K562 (cell line): Measurements from ENCODE around the gene PTBP3. TPM values are rescaled to one million over a fixed set of nuclear protein-coding genes. Genes with fewer than 3 reads are reported as not detected.

ENCODE experiments used
- ATAC-seq: fragments of 200-7000 bp; cut with Tn5 transposase; 3 replicates; pipeline ENCODE4 v1.9.1; 2020; ENCODE audit warnings: moderate library complexity
- BruUV-seq: library from RNA; stranded (reverse); fragments of 400-500 nt; replicated peaks from 2 replicates; lab custom pipeline; 2021; lab: Mats Ljungman, UMichigan
- CTCF ChIA-PET: fragments of 300-600 bp; formaldehyde crosslinking; extraction: SDS; loops from one replicate; lab custom pipeline; 2021; ENCODE audit warnings: low intra/inter-chr PET ratio; lab: Yijun Ruan, JAX
- POLR2A ChIA-PET: fragments of 300-600, 350-650 bp; sonication (Branson Sonifier 250); formaldehyde crosslinking; extraction: SDS; loops from one replicate; lab custom pipeline; 2021; ENCODE audit warnings: antibody characterized with exemption, inconsistent platforms; lab: Yijun Ruan, JAX
- DNase-seq, 4 experiments: peaks; one replicate each; pipeline versions ENCODE4 v3.0.0 to v3.0.0-alpha.2; 2011 to 2018; ENCODE audit warnings: low spot score in 3 of 4, mixed read lengths in 3 of 4; ENCODE audit errors: extremely low read depth in 1 of 4
- FAIRE-seq: peaks from 2 replicates; lab custom pipeline; 2011; peaks lifted over from hg19 to GRCh38; lab: Jason Lieb, UNC
- H2AFZ ChIP-seq: 2 replicates; pipeline ENCODE4 v1.6.0; 2011; ENCODE audit warnings: low read depth, low read length, control low read depth, inconsistent platforms
- H3K27ac ChIP-seq: fragments of 200-600 bp; 3 replicates; pipeline ENCODE4 v1.8.0; 2011; ENCODE audit warnings: low read depth, mild to moderate bottlenecking, control low read depth, inconsistent platforms, low read length, moderate library complexity, mixed read lengths; ENCODE audit errors: extremely low read depth
- H3K27me3 ChIP-seq, 2 experiments: fragments of 300-600 bp in 1 of 2; 2 replicates in 1 of 2; 3 replicates in 1 of 2; pipeline versions ENCODE4 v1.6.0 to v1.8.0; 2011; ENCODE audit warnings: inconsistent platforms in 2 of 2, low read length in 2 of 2, mild to moderate bottlenecking in 1 of 2, mixed read lengths in 1 of 2, moderate library complexity in 1 of 2; ENCODE audit not compliant: control insufficient read depth in 2 of 2, insufficient read depth in 2 of 2
- H3K36me3 ChIP-seq: fragments of 300-600 bp; 3 replicates; pipeline ENCODE4 v1.8.0; 2011; ENCODE audit warnings: mild to moderate bottlenecking, low read length, inconsistent platforms; ENCODE audit not compliant: control insufficient read depth, insufficient read depth
- H3K4me1 ChIP-seq, 2 experiments: fragments of 200-600 bp in 1 of 2; replicated peaks in 1 of 2; 2 replicates in 1 of 2; 3 replicates in 1 of 2; pipeline versions ENCODE4 v1.5.1 to v1.8.0; 2011; ENCODE audit warnings: inconsistent platforms in 2 of 2, low read length in 2 of 2, mild to moderate bottlenecking in 1 of 2, mixed read lengths in 1 of 2, moderate library complexity in 1 of 2; ENCODE audit not compliant: control insufficient read depth in 2 of 2, insufficient read depth in 2 of 2
- H3K4me2 ChIP-seq: 2 replicates; pipeline ENCODE4 v1.6.1; 2011; ENCODE audit warnings: low read length, control low read depth, inconsistent platforms, mixed read lengths; ENCODE audit not compliant: insufficient read depth
- H3K4me3 ChIP-seq: fragments of 200-600 bp; sonication (generic), shearing (Covaris generic); 2 replicates; pipeline ENCODE4 v1.5.1; 2016; ENCODE audit warnings: control low read depth, inconsistent platforms
- H3K79me2 ChIP-seq: fragments of 200-600 bp; 3 replicates; pipeline ENCODE4 v1.8.0; 2011; ENCODE audit warnings: low read length, inconsistent platforms; ENCODE audit not compliant: control insufficient read depth, insufficient read depth
- H3K9ac ChIP-seq, 2 experiments: 2 replicates each; pipeline versions ENCODE4 v1.6.0 to v1.6.1; 2011; ENCODE audit warnings: low read depth in 2 of 2, low read length in 2 of 2, control low read depth in 1 of 2, inconsistent platforms in 1 of 2, mild to moderate bottlenecking in 1 of 2, mixed read lengths in 1 of 2; ENCODE audit not compliant: insufficient read depth in 1 of 2
- H3K9me1 ChIP-seq: one replicate; pipeline ENCODE4 v1.6.0; 2011; ENCODE audit warnings: inconsistent platforms, mild to moderate bottlenecking, low read length, moderate library complexity; ENCODE audit not compliant: control insufficient read depth, insufficient read depth
- H3K9me3 ChIP-seq: replicated peaks from 2 replicates; pipeline ENCODE4 v1.5.1; 2011; ENCODE audit warnings: low read depth, low read length, inconsistent platforms; ENCODE audit not compliant: control insufficient read depth, insufficient read depth
- H4K20me1 ChIP-seq: replicated peaks from 2 replicates; pipeline ENCODE4 v1.6.1; 2011; ENCODE audit warnings: low read length, inconsistent platforms, mixed read lengths; ENCODE audit not compliant: control insufficient read depth, insufficient read depth
- FOXO4 ChIP-seq: fragments of 450-650 bp; formaldehyde crosslinking; IDR thresholded peaks from 2 replicates; pipeline ENCODE4 v1.4.0; 2020; ENCODE audit warnings: mild to moderate bottlenecking, moderate library complexity
- KDM1A ChIP-seq, 2 experiments: fragments of 450-650 bp; IDR thresholded peaks; 2 replicates each; pipeline ENCODE4 v1.6.1; 2016; ENCODE audit warnings: mild to moderate bottlenecking in 2 of 2
- KHSRP ChIP-seq: fragments of 450-650 bp; IDR thresholded peaks from 2 replicates; pipeline ENCODE4 v1.6.1; 2017
- LCOR ChIP-seq: sonication (generic); formaldehyde crosslinking; IDR thresholded peaks from 2 replicates; pipeline ENCODE4 v1.8.0; 2022; ENCODE audit warnings: mild to moderate bottlenecking, missing genetic modification reagents
- MCM2 ChIP-seq: fragments of 450-650 bp; IDR thresholded peaks from 2 replicates; pipeline ENCODE4 v1.6.1; 2017; ENCODE audit warnings: low read depth, mild to moderate bottlenecking
- MEIS2 ChIP-seq: fragments of 450-650 bp; IDR thresholded peaks from 2 replicates; pipeline ENCODE4 v1.6.1; 2014; ENCODE audit warnings: mild to moderate bottlenecking; ENCODE audit not compliant: partially characterized antibody
- PTTG1 ChIP-seq: fragments of 450-650 bp; IDR thresholded peaks from 2 replicates; pipeline ENCODE4 v1.6.1; 2016; ENCODE audit warnings: low read depth, mild to moderate bottlenecking, missing genetic modification characterization, missing compliant biosample characterization
- RHOXF2B ChIP-seq: fragments of 250-450 bp; sonication (Bioruptor Pico); conservative IDR thresholded peaks from 2 replicates; pipeline ENCODE4 v1.5.1; 2021
- SMARCA4 ChIP-seq: fragments of 450-650 bp; IDR thresholded peaks from 2 replicates; pipeline ENCODE4 v1.6.1; 2016
- ZFX ChIP-seq: sonication (generic); formaldehyde crosslinking; IDR thresholded peaks from 2 replicates; pipeline ENCODE4 v1.8.0; 2022; ENCODE audit warnings: mild to moderate bottlenecking, missing genetic modification reagents, moderate library complexity
- ZNF445 ChIP-seq: fragments of 250-450 bp; sonication (Bioruptor Pico); IDR thresholded peaks from 2 replicates; pipeline ENCODE4 v1.4.0; 2020; ENCODE audit warnings: low read depth, mild to moderate bottlenecking, moderate library complexity
- ZSCAN29 ChIP-seq: fragments of 450-650 bp; IDR thresholded peaks from 2 replicates; pipeline ENCODE4 v1.6.1; 2017
- WGBS: fragments of 100-300 bp; shearing (Covaris generic); methylation state at CpG from one replicate; pipeline ENCODE4 v1.1.6; 2016; ENCODE audit warnings: low coverage, mixed read lengths; ENCODE audit not compliant: insufficient coverage; ENCODE audit errors: missing lambda C conversion rate; 5-methylcytosine and 5-hydroxymethylcytosine counted together
- in situ Hi-C: fragments of 300-500 bp; cut with MboI; formaldehyde crosslinking; loops from 4 replicates; pipeline ENCODE4 v1.15.0; 2018; ENCODE audit warnings: inconsistent platforms, mixed read lengths
- intact Hi-C: fragments of 100-400 bp; cut with micrococcal nuclease; formaldehyde crosslinking; loops from 2 replicates; pipeline ENCODE4 v1.14.2; 2022
- polyA plus RNA-seq, 8 experiments: library from polyadenylated mRNA; depleted of rRNA in 4 of 8; stranded (reverse) in 5 of 8; unstranded in 3 of 8; fragments of >200 nt; fragmentation: Nextera tagmentation in 2 of 8; fragmentation: Illumina TruSeq in 1 of 8; extraction: Ambion mirVana in 2 of 8; extraction: Trizol in 1 of 8; gene quantifications; 2 replicates each; pipeline versions ENCODE4 v1.2.1 to v1.2.3, GENCODE V29; 2011 to 2014; ENCODE audit warnings: inconsistent platforms in 1 of 8, missing spikeins in 1 of 8
- total RNA-seq, 7 experiments: library from RNA; depleted of rRNA in 6 of 7; stranded (reverse); fragments of >200 nt in 6 of 7; fragmentation: Illumina TruSeq in 2 of 7; extraction: Trizol in 2 of 7; gene quantifications; 2 replicates each; pipeline versions ENCODE4 v1.2.1 to v1.2.3, GENCODE V29; 2011 to 2021; ENCODE audit warnings: low replicate concordance in 1 of 7
- TF ChIP-seq, protein P1 (sequence below): fragments of 450-650 bp; IDR thresholded peaks from 2 replicates; pipeline ENCODE4 v1.6.1; 2017; ENCODE audit warnings: antibody characterized with exemption, mild to moderate bottlenecking
- TF ChIP-seq, protein P2 (sequence below): fragments of 450-650 bp; IDR thresholded peaks from 2 replicates; pipeline ENCODE4 v1.6.1; 2016; ENCODE audit warnings: antibody characterized with exemption
- TF ChIP-seq, protein P3 (sequence below): sonication (generic); IDR thresholded peaks from 2 replicates; pipeline ENCODE4 v1.6.1; 2016

Gene PTBP3
- total and polyA plus RNA-seq, 9 of the 15 experiments (the other 6 are each of a cell fraction or from before 2014, with no cell fraction given): 22.4 to 132 (median 68.0) TPM

DNA sequence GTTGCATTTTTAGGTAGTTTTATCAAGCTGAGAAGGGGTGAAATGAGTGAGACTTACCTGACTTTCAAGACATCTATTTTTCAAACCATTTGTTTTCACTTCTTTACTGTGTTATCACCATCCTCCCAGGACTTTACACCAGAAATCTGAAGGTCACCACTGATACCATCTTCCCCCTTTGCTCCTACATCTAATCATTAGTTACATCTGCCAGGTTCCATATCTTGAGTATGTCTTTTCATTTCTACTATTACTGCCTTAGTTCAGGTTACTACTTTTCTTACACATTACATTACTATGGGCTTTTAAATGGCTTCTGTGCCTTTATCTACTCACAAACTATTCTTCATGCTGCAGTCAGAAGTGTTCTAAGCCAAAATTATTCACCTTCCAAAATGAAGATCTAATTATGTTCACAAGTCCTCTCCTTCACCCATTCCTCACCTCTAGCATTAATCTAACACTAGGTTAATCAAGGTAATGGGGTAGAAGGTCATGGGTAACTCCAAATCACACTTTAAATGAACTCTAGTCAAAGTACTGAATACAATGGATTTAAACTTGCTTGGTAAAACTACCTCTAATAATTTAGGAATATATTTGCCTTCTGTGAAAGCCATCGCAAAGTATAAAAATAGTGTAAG, 44.4 kb upstream of the PTBP3 start:
- Histone ChIP-seq H3K4me3 (peak overlapping the region; percentile 80), H3K4me2 (peak overlapping the region; percentile 83), H3K9me1 (peaks cover 3% of the 10 kb centered on the region), H2AFZ (peak overlapping the region; percentile 98; the same call in 1 of the 2 replicates), H3K9ac (peak overlapping the region in 1 of 2 experiments; percentile 82; a peak in 3 of 4 replicates), H3K36me3 (no peaks in the 10 kb centered on the region), H4K20me1 (no peaks in the 10 kb centered on the region), H3K79me2 (peaks cover 57% of the 10 kb centered on the region), H3K9me3 (no peaks in the 10 kb centered on the region), H3K27ac (peak overlapping the region; percentile 93), H3K27me3 (no peaks in the 10 kb centered on the region), H3K4me1 (peaks cover 11 to 24% of the 10 kb centered on the region in 2 experiments)
- BruUV-seq: no TSS peak
- in situ Hi-C loops (no loop called here), intact Hi-C loops (loop anchor here (5.0 to 10.0 kb wide), 3 partner anchors 63 to 417 kb away; no protein-coding TSS in a partner anchor)
- 5% methylated on average over 1 of the region's 1 CpG for WGBS
- no peak for ATAC-seq
- CTCF ChIA-PET: no interaction called here
- DNase-seq: peak in 1 of 4 experiments; percentile 16
- POLR2A ChIA-PET: interaction anchor here (0.5 to 2.5 kb wide), 9 partner anchors 11 to 844 kb away, joined by 3 to 10 read pairs (median 3); no protein-coding TSS in a partner anchor
- FAIRE-seq: no peak
- TF ChIP-seq, protein P1, sequence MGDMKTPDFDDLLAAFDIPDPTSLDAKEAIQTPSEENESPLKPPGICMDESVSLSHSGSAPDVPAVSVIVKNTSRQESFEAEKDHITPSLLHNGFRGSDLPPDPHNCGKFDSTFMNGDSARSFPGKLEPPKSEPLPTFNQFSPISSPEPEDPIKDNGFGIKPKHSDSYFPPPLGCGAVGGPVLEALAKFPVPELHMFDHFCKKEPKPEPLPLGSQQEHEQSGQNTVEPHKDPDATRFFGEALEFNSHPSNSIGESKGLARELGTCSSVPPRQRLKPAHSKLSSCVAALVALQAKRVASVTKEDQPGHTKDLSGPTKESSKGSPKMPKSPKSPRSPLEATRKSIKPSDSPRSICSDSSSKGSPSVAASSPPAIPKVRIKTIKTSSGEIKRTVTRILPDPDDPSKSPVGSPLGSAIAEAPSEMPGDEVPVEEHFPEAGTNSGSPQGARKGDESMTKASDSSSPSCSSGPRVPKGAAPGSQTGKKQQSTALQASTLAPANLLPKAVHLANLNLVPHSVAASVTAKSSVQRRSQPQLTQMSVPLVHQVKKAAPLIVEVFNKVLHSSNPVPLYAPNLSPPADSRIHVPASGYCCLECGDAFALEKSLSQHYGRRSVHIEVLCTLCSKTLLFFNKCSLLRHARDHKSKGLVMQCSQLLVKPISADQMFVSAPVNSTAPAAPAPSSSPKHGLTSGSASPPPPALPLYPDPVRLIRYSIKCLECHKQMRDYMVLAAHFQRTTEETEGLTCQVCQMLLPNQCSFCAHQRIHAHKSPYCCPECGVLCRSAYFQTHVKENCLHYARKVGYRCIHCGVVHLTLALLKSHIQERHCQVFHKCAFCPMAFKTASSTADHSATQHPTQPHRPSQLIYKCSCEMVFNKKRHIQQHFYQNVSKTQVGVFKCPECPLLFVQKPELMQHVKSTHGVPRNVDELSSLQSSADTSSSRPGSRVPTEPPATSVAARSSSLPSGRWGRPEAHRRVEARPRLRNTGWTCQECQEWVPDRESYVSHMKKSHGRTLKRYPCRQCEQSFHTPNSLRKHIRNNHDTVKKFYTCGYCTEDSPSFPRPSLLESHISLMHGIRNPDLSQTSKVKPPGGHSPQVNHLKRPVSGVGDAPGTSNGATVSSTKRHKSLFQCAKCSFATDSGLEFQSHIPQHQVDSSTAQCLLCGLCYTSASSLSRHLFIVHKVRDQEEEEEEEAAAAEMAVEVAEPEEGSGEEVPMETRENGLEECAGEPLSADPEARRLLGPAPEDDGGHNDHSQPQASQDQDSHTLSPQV: no peak
- TF ChIP-seq, protein P2, sequence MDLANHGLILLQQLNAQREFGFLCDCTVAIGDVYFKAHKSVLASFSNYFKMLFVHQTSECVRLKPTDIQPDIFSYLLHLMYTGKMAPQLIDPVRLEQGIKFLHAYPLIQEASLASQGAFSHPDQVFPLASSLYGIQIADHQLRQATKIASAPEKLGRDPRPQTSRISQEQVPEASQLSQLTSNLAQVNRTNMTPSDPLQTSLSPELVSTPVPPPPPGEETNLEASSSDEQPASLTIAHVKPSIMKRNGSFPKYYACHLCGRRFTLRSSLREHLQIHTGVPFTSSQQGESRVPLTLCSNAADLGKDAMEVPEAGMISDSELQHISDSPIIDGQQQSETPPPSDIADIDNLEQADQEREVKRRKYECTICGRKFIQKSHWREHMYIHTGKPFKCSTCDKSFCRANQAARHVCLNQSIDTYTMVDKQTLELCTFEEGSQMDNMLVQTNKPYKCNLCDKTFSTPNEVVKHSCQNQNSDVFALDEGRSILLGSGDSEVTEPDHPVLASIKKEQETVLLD: 0 out of 2 replicates have a peak, but pooled peaks have one; percentile 35
- TF ChIP-seq LCOR (CRISPR knock-in tag) (no peak), FOXO4 (CRISPR knock-in tag) (no peak), RHOXF2B (CRISPR knock-in tag) (no peak), PTTG1 (tag) (no peak), KHSRP (no peak), ZFX (CRISPR knock-in tag) (no peak), MCM2 (no peak), KDM1A (IDR thresholded peaks at IDR 0.05) (peak; percentile 58 to 60; a peak in 3 of 4 replicates), SMARCA4 (0 out of 2 replicates have a peak, but pooled peaks have one; percentile 36), ZNF445 (CRISPR knock-in tag) (no peak), MEIS2 (no peak), ZSCAN29 (no peak)
- TF ChIP-seq, protein P3, sequence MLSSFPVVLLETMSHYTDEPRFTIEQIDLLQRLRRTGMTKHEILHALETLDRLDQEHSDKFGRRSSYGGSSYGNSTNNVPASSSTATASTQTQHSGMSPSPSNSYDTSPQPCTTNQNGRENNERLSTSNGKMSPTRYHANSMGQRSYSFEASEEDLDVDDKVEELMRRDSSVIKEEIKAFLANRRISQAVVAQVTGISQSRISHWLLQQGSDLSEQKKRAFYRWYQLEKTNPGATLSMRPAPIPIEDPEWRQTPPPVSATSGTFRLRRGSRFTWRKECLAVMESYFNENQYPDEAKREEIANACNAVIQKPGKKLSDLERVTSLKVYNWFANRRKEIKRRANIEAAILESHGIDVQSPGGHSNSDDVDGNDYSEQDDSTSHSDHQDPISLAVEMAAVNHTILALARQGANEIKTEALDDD: peak; percentile 27; the same call in 1 of the 2 replicates
